ENCODE measurements around the gene EML4. TPM values are rescaled to one million over a fixed set of nuclear protein-coding genes. Genes with fewer than 3 reads are reported as not detected.

Gene EML4
- total RNA-seq, 1 donor from 2014 or later = 167 TPM

GRCh38 chr2:42164971-42165370 is 4.2 kb upstream of the EML4 start:
- no peaks in the 10 kb centered on the region for H3K9me3 ChIP-seq (ENCODE audit: low read depth)
- H3K4me1 Mint-ChIP-seq = peaks cover 7% of the 10 kb centered on the region
- H3K4me2 ChIP-seq = no peak overlapping the region
- no peaks in the 10 kb centered on the region for H3K36me3 ChIP-seq
- H4K20me1 ChIP-seq (ENCODE audit: low read depth) = peaks cover under 1% of the 10 kb centered on the region
- H3K27me3 ChIP-seq = no peaks in the 10 kb centered on the region
- no peak overlapping the region for H2AFZ ChIP-seq (replicated peaks)
- no peak overlapping the region for H3K27ac Mint-ChIP-seq
- H3K27ac ChIP-seq = no peak overlapping the region
- H3K27me3 Mint-ChIP-seq (ENCODE audit: insufficient read depth, low read depth) = peaks cover 4% of the 10 kb centered on the region
- no peaks in the 10 kb centered on the region for H3K4me1 ChIP-seq
- H3K4me3 Mint-ChIP-seq = no peak overlapping the region
- H3K9ac ChIP-seq = no peak overlapping the region
- H3K4me3 ChIP-seq = no peak overlapping the region
- peaks cover 6% of the 10 kb centered on the region for H3F3A ChIP-seq (ENCODE audit: low read depth)
- TF ChIP-seq CTCF (IDR thresholded peaks at IDR 0.05) = no peak
- no peak for TF ChIP-seq EZH2phosphoT487 (IDR thresholded peaks at IDR 0.05)
- TF ChIP-seq EZH2 (IDR thresholded peaks at IDR 0.05) = no peak
- H3K79me2 ChIP-seq (ENCODE audit: low read depth) = peaks cover 7% of the 10 kb centered on the region
- no peaks in the 10 kb centered on the region for H3K36me3 Mint-ChIP-seq
- no peak for DNase-seq (ENCODE audit: low spot score)
- H3K9me3 Mint-ChIP-seq = no peaks in the 10 kb centered on the region

GRCh38 chr2:42167458-42167857 is 1.7 kb upstream of the EML4 start:
- Mint-ChIP-seq H3K27me3 (ENCODE audit: insufficient read depth, low read depth) (peaks cover 4% of the 10 kb centered on the region), H3K9me3 (no peaks in the 10 kb centered on the region), H3K27ac (no peak overlapping the region)

DNA sequence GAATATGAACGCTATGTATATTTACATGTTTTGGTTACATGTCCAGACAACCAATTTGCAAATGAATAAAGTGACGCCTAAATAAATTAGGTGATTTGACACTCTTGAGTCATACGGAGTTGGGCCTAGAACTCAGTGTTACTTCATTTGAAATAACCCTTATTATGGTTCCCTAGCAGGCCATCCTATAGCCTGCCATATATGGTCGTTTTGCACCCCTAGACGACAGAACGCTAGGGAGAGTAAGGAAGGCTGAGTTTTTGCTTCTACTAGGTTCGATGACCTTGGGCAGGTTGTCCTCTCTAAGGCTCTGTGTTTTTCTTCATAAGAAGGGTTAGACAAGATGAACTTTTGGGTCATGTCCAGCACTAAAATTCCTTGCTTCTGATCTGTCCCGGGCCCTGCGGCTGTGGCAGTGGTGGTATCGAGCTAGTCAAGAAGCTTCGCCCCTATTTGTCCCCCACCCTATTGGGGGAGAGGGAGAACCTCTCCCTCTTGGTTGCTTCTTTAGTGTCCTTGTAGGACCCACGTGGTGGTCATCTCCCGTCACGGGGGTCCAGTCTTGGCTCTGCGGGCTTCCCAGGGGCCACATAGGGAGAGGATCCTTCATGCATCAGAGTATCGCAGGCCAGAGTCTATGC is 574 bp upstream of the EML4 start:
- no peak overlapping the region for H3K9ac ChIP-seq
- H3K4me2 ChIP-seq = no peak overlapping the region
- Mint-ChIP-seq H3K27ac (peak overlapping the region; percentile 76), H3K36me3 (no peaks in the 10 kb centered on the region), H3K4me1 (peaks cover 7% of the 10 kb centered on the region), H3K4me3 (no peak overlapping the region), H3K27me3 (ENCODE audit: insufficient read depth, low read depth) (peaks cover 2% of the 10 kb centered on the region), H3K9me3 (no peaks in the 10 kb centered on the region)
- H3K27ac ChIP-seq = no peak overlapping the region
- H3K27me3 ChIP-seq = no peaks in the 10 kb centered on the region
- peaks cover 43% of the 10 kb centered on the region for H3K79me2 ChIP-seq (ENCODE audit: low read depth)
- H3K4me3 ChIP-seq = no peak overlapping the region
- no peak for DNase-seq (ENCODE audit: low spot score)
- no peaks in the 10 kb centered on the region for H3K9me3 ChIP-seq (ENCODE audit: low read depth)
- peaks cover 28% of the 10 kb centered on the region for H3F3A ChIP-seq (ENCODE audit: low read depth)
- peaks cover 23% of the 10 kb centered on the region for H4K20me1 ChIP-seq (ENCODE audit: low read depth)
- TF ChIP-seq CTCF (IDR thresholded peaks at IDR 0.05) (no peak), EZH2phosphoT487 (IDR thresholded peaks at IDR 0.05) (no peak), EZH2 (IDR thresholded peaks at IDR 0.05) (no peak)
- peaks cover 22% of the 10 kb centered on the region for H3K4me1 ChIP-seq
- no peaks in the 10 kb centered on the region for H3K36me3 ChIP-seq
- H2AFZ ChIP-seq (replicated peaks) = peak overlapping the region; percentile 71

More at GRCh38 chr2:42167458-42167857, 1.7 kb upstream of the EML4 start:
- DNase-seq (ENCODE audit: low spot score) = no peak
- H3K27ac ChIP-seq = no peak overlapping the region
- H3K27me3 ChIP-seq = no peaks in the 10 kb centered on the region
- Mint-ChIP-seq H3K36me3 (no peaks in the 10 kb centered on the region), H3K4me1 (peaks cover 7% of the 10 kb centered on the region), H3K4me3 (no peak overlapping the region)
- no peak overlapping the region for H2AFZ ChIP-seq (replicated peaks)
- no peak overlapping the region for H3K4me3 ChIP-seq
- H3K4me2 ChIP-seq = no peak overlapping the region
- peaks cover 28% of the 10 kb centered on the region for H3F3A ChIP-seq (ENCODE audit: low read depth)
- H3K9ac ChIP-seq = no peak overlapping the region
- TF ChIP-seq CTCF (IDR thresholded peaks at IDR 0.05) (no peak), EZH2phosphoT487 (IDR thresholded peaks at IDR 0.05) (no peak), EZH2 (IDR thresholded peaks at IDR 0.05) (no peak)
- H3K36me3 ChIP-seq = no peaks in the 10 kb centered on the region
- peaks cover 18% of the 10 kb centered on the region for H4K20me1 ChIP-seq (ENCODE audit: low read depth)
- no peaks in the 10 kb centered on the region for H3K9me3 ChIP-seq (ENCODE audit: low read depth)
- peaks cover 32% of the 10 kb centered on the region for H3K79me2 ChIP-seq (ENCODE audit: low read depth)
- H3K4me1 ChIP-seq = peaks cover 14% of the 10 kb centered on the region

Measured in neural progenitor cell (in vitro differentiated cells).